GM18873 (cell line): Measurements from ENCODE around the gene SRPK3.
"Not testable (repeated sequence)": the region's sequence is repeated elsewhere in the genome, so short reads cannot be mapped to it uniquely, and the experiment has no call there.

Experiments used
- ATAC-seq: cut with Tn5 transposase; IDR thresholded peaks from one replicate; pipeline ENCODE4 v1.9.1; 2021; ENCODE audit warnings: mild to moderate bottlenecking, moderate library complexity, moderate number of reproducible peaks; ENCODE audit not compliant: unreplicated experiment, low FRiP score

Gene SRPK3

GRCh38 chrX:153780678-153781427 is at the start of gene SRPK3:
SRPK3 (plus strand) TSS chrX:153781041; CDS start chrX:153781087, 46 bp downstream.
- ATAC-seq = no peak

- ATAC-seq = no peak
Observed at GRCh38 chrX:153731117-153731844, 49.6 kb upstream of the SRPK3 start.

- no peak for ATAC-seq
Observed at GRCh38 chrX:153731845-153732215, 49.0 kb upstream of the SRPK3 start.

- no peak for ATAC-seq
Observed at GRCh38 chrX:153732401-153732800, 48.4 kb upstream of the SRPK3 start.

- ATAC-seq = no peak
Observed at GRCh38 chrX:153733651-153734240, 47.1 kb upstream of the SRPK3 start.

GRCh38 chrX:153734871-153735270 is 46.0 kb upstream of the SRPK3 start:
- no peak for ATAC-seq

- ATAC-seq = no peak
Observed at GRCh38 chrX:153735274-153735673, 45.6 kb upstream of the SRPK3 start.

GRCh38 chrX:153736071-153736820 is 44.6 kb upstream of the SRPK3 start:
- no peak for ATAC-seq

- no peak for ATAC-seq
Observed at GRCh38 chrX:153736871-153737441, 43.9 kb upstream of the SRPK3 start.

GRCh38 chrX:153738056-153738605 is 42.7 kb upstream of the SRPK3 start:
- no peak for ATAC-seq

- no peak for ATAC-seq
Observed at GRCh38 chrX:153739754-153740486, 40.9 kb upstream of the SRPK3 start.

- ATAC-seq = no peak
Observed at GRCh38 chrX:153740631-153741222, 40.1 kb upstream of the SRPK3 start.

GRCh38 chrX:153741446-153741845 is 39.4 kb upstream of the SRPK3 start:
- no peak for ATAC-seq

GRCh38 chrX:153742111-153742510 is 38.7 kb upstream of the SRPK3 start:
- not testable (repeated sequence) for ATAC-seq

GRCh38 chrX:153742796-153743467 is 37.9 kb upstream of the SRPK3 start:
- not testable (repeated sequence) for ATAC-seq

- not testable (repeated sequence) for ATAC-seq
Observed at GRCh38 chrX:153743468-153744209, 37.2 kb upstream of the SRPK3 start.

GRCh38 chrX:153744210-153745066 is 36.4 kb upstream of the SRPK3 start:
- no peak for ATAC-seq
